ENCODE data around the gene AK9. TPM values are rescaled to one million over a fixed set of nuclear protein-coding genes. Genes with fewer than 3 reads are reported as not detected.
"Not testable (repeated sequence)": the region's sequence is repeated elsewhere in the genome, so short reads cannot be mapped to it uniquely, and the experiment has no call there.

AK9 gene
- total RNA-seq, 1 donor from 2014 or later: 10.4 TPM

DNA sequence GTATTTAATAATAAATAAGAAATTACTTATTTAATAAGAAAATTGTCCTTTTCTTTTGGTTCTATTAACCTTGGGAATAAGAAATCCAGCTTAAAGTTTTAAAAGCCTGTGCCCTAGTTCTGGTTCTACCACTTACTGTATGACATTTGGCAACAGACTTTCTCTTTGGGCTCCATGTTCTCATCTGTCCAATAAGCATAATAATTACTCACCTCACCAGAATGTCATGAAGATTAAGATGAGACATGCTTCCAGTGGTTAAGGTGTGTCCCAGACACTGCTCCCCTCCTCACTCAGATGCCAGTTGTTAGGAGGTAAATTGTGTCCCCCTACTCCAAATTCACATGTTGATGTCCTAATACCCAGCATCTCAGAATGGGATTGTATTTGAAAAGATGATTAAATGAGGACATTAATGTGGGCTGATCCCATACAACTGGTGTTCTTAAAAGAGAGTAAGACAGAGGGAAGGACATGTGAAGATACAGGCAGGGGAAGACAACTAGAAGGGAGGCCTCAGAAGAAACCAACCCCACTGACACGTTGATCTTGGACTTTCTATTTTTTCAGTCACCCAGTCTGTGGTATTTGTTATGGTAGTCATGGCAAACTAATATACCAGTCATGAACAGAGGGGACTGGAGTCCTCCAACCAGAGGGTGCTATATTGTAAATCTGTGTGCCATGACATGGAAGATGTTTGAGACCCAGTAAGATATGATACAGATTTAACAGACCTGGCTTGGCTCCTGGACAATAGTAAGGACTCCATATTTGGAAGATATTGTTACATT, 229.1 kb downstream of the AK9 start:
- DNase-seq (ENCODE audit: low read depth): no peak

DNA sequence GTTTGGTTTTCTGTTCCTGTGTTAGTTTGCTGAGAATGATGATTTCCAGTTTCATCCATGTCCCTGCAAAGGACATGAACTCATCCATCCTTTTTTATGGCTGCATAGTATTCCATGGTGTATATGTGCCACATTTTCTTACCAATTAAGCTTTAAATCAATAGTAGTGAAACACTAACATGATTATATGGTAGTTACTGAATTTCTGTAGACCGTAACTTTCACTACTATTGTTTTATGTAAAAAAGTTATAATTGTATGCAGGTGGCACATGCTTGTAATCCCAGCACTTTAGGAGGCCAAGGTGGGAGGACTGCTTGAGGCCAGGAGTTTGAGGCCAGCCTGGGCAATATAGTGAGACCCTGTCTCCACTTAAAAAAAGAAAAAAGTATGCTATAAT, 229.8 kb downstream of the AK9 start:
- not testable (repeated sequence) for DNase-seq (ENCODE audit: low read depth)

DNA sequence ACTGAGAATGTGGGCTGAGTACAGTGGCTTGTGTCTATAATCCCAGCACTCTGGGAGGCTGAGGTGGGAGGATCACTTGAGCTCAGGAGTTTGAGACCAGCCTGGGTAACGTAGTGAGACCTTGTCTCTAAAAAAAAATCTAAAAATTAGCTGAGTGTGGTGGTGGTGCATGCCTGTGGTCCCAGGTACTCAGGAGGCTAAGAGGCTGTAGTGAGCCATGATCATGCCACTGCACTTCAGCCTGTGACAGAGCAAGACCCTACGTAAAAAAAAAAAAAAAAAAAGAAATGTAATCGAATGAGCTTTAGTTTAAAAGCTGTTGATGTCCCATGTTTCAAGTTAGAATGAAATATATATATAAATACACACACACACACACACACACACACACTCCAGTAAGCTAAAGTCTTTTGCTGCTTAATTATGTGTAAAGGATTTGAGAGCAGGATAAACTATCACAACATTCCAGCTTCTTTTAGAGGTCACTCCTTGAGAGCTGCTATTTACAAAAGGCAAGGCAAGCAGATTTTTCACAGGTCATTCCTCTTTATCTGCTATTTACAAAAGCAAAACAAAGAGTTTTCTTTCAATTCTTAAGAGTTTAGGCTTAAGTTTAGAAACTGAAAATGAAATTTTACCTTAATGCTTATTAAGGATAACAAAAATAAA, 230.7 kb downstream of the AK9 start:
- DNase-seq (ENCODE audit: low read depth): no peak

DNA sequence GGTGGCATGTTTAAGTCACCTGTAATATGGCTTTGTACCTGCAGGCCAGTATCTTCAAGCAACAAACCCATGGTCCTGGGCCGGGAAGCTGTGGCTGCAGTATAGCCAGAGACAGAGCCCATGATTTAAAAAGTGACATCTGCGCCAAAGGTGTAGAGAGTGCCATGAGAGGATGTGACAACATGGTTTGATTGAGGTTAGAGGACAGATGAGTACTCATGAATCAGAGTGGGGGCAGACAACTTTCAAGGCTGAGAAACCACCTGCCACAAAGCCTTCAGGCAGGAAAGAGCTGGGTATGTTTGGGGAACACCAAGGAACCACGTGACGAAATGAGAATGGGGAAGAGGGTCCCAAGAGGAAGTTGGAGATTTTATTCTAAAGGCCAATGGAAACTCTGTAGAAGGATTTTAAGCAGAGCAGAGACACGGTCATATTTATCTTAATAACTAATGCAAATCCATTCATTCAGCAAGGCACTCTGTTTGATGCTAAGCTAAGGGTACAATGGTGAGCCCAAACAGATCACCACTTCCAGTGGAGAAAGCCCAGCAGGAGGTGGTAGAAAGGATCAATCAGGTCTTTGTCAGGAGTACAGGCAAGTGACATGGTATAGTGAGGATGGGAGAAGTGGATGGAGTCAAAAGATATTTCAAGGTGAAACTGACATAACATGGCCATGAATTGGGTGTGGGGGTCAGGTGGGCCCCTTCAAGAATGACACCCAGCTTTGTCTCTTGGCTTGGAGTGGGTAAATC, 232.0 kb downstream of the AK9 start:
- DNase-seq (ENCODE audit: low read depth): peak; percentile 71

DNA sequence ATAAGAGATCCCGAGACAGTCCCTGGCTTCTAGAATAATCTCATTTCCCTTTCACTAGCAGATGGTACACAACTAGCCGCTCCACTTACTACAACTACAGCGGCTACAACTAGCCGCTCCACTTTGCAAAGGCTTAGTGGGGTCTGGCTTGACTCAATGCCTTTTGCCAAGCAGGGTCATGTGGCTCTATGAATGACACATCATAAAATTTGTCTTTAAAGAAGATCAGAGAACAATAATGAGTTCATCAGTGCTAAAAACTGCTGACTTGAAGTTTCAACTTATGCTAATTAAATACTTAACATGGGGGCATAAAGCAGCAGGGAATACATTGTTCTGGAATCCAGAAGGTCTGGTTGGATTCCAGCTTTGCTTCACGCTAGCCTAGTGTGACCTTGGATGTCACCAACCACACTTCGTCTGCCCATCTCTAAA, 233.4 kb downstream of the AK9 start:
- peak; percentile 36 for DNase-seq (ENCODE audit: low read depth)

DNA sequence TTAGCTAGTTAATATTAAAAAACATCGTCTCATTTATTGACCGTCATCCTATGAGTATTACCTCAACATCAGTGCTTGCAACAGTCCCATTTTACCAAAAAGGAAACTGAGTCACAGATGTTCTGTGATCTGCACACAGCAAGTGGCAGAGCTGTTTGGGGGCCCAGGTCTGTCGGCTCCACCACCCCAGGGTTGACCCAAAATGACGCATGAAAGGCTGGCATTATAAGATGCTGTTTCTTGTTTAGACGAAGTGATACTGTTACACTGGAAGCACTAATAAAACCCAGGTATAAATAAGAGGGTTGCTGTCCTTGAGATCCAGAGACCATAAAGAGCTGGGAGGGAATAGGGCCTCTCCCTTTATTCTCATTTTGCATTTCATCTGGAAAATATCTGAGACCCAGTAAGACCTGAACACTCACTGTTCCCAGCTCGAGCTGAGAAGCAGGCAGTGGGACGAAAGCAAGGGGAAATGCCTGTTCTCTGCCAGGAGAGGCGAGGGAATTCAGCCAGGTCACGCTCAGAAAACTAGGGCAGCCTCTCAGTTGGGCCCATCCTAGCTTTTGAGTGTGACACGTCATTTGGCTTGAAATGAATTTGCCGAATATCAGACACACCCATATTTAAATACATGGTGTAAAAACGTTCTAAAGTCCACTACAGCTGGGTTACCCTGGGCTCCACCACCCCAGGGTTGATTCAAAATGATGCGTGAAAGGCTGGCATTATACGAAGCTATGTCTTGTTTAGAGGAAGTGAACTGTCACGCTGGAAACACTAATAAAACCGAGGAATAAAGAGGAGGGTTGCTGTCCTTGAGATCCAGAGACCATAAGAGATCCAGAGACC, 234.1 kb downstream of the AK9 start:
- peak; percentile 77 for DNase-seq (ENCODE audit: low read depth)

DNA sequence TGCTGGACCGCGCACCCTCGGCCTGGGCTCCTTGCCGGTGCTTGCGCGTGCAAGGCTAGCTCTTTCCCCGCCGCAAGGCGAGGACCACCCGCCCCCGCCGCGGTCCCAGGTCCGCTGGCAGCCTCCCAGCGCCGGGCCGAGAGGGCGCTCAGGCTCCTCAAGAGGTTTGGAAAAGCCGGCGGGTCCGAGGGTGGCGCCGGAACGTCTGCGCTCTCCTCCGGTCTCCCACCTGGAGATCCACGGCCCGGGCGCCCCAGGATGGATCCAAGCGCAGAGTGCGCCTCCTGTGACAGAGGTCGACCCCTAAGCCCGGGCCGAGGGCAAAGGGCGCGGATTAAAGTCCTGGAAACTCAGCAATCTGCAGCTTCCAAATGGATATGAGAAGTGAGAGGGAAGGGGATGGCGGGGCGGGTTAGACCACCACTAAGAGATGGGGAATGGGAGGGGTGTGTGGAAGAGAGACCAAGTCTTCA, 234.9 kb downstream of the AK9 start:
- no peak for DNase-seq (ENCODE audit: low read depth)

DNA sequence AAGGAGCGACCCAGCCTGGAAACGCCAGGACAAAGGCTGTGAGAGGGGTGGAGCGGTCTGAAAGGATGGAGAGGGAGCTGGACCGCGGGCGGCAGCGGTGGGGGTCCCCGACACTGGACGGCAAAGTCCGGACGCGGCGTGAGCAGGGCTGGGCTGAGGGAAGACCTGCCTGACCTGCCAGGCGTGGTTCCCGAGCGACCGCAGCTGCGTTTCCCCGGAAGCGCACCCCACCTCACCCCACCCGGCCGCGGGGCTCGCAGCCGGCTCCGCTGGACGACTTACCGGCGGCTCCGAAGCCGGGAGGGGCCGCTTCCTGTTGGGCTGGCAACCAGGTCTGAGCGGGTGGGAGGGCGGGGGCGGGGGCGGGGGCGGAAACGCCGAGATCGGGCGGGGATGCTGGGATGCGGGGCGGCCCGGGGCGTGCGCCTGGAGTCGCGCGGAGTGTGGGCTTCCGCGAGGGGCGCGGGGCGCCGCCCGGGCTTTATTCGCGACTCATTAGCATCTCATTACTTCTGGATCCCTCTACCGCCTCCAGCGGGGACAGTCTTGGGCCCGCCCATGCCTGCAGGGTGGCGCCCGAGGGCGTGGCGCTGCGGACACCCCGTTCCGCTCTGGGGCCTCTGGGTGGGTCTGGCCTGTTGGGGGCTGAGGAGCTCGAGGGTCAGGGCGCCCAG, 235.4 kb downstream of the AK9 start, which contains the start of gene MICAL1:
TSS of gene MICAL1 (minus strand) at position 336 of the 674 bp plus-strand sequence. CDS start 1,576 bp downstream, outside the sequence.
- peak; percentile 83 for DNase-seq (ENCODE audit: low read depth)

DNA sequence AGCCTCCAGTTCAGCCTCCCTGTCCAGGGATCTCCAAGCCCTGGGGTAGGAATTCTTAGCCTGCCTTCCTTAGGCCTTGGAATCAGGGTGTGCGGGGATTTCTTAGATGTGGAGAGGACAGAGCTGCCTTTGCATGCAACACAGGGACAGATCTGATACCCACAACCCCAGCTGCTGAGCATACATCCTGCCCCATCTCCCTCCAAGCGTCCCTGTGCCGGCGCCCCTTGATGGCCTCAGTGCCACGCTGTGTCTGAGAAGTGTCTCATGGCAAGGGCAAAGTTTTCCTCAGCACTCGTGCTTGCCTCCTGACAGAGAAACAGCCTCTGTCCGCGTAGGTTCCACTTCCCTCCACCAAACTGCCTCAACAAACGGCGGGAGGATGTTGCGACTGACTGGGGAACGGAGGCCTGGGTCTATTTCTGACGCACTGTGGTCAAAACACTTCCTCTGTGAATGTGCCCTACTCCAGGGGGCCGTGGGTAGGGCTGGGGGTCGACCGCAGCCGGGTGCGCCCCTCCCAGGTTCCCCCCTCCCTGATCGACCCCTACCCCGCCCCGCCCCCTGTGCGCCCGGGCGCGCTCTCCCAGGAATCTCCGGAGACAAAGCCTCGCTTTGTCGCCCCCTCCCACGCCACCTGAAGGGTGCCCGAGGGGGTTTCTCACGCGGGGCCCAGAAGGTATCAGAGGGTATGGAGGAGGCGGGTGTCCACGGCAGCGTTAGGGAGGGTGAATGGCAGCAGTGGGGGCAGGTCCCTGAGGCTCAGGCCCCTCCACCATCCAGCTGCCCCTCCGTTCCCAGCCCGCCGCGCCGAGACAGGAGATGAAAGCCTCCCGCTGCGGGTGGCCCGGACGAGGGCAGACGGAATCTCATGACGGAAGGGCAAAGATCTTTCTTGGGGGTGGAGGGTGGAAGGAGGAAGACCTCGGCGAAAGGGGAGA, 236.2 kb downstream of the AK9 start:
- peak; percentile 41 for DNase-seq (ENCODE audit: low read depth)

DNA sequence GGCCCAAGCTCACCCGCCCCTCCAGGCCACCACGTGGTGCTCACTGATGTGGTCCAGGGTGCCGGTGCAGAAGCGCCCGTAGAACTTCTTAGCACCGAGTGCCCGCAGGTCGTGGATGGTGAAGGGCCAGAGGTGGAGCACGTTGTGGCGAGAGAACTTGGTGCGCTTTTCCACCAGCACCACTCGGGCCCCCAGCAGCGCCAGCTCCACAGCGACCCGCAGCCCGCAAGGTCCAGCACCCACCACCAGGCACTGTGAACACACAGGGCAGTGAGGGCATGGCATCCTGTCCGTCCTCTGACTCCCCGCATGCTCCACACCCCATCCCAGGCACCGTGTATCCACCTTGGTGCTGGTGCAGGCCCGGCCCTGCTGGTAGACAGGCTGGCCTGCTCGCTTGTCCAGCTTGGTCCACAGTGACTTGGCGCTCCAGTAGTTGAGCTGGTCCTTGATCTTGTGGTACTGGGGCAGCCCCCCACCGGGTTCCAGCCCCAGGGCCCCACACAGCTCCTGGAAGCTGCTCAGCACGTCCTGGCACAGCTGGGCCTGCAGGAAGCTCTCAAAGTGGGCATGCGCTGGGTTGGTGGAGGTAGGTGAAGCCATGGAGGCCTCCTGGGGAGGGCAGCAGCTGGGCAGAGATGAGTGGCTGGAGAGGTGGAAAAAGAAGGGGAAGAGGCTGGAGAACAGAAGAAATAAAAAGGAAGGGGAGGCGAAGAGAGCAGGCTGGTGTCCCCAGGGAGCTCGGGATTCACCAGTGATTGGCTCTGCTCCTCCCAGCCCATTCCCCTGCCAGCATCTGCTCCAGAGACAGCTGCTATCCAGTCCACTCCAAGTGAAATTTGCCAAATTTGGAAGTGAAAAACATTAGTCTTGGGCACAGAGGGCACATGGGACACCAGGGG, 237.2 kb downstream of the AK9 start:
- peak; percentile 96 for DNase-seq (ENCODE audit: low read depth)

DNA sequence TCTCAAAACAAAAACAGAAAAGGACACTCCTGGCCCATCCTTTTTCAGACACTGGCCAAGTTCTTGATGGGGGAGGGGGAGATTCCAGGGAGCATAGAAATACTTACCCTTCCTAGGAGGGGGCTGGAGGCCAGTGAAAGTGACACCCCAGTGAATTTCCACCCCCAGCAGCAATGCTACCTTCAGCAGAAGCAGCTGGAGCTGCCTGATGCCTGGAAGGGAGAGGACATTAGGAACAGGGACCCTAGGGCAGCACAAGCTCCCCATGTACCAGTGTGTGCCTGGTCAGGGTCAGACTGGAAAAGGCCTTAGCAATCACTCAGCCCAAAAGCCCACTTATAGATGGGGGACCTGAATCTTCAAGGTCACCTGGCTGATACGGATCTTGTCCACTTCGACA, 237.8 kb downstream of the AK9 start:
- no peak for DNase-seq (ENCODE audit: low read depth)

DNA sequence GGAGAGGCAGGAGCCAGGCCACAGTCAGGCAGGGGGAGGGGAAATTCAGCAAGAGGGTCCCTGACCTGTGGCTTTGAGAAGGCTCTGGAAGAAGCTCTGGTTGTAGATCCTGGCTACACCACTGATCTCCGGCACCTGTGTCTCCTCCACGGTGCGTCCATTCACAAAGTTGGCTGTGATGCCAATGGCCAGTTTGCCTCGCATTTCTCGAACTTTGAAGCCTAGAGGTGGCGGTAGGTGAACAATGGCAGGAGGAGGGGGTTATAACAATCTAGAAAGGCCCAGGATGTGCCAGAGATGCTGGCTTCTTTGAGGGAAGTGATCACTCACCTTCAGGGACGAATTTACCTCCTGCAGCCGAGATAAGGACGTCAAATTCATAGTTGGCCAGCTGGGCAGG, 238.8 kb downstream of the AK9 start:
- no peak for DNase-seq (ENCODE audit: low read depth)

DNA sequence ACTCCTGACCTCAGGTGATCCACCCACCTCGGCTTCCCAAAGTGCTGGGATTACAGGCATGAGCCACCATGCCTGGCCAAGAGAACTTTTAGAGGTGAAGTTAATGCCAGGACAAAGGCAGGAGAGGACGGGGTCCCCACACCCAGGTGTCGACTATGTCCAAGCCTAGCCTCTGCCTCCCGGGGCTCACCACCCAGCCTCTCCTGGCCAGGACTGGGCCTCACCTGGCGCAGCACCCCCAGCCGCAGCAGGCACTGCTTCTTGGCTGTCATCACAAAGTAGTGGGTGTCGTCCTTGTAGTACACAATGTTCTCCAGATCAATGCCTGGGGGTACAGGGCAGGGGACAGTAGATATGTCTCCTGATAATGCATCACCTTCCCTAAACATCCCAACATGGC, 239.6 kb downstream of the AK9 start:
- DNase-seq (ENCODE audit: low read depth): no peak

DNA sequence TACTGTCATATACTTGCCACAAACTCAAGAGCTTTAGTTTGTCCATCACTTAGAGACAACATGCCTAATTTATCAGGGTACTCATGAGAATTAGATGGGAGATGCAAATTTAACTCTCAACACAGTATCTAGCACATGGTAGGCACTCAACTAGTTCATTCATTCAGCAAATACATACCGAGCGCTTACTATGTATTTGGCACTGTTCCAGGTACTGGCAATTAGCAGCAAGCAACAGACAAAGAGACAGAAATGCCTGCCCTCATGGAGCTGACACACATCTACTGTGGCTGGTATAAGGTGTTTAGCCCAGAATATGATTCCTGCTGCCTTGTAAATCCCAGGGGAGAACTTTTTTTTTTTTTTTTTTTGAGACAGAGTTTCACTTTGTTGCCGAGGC, 240.2 kb downstream of the AK9 start:
- DNase-seq (ENCODE audit: low read depth): no peak

DNA sequence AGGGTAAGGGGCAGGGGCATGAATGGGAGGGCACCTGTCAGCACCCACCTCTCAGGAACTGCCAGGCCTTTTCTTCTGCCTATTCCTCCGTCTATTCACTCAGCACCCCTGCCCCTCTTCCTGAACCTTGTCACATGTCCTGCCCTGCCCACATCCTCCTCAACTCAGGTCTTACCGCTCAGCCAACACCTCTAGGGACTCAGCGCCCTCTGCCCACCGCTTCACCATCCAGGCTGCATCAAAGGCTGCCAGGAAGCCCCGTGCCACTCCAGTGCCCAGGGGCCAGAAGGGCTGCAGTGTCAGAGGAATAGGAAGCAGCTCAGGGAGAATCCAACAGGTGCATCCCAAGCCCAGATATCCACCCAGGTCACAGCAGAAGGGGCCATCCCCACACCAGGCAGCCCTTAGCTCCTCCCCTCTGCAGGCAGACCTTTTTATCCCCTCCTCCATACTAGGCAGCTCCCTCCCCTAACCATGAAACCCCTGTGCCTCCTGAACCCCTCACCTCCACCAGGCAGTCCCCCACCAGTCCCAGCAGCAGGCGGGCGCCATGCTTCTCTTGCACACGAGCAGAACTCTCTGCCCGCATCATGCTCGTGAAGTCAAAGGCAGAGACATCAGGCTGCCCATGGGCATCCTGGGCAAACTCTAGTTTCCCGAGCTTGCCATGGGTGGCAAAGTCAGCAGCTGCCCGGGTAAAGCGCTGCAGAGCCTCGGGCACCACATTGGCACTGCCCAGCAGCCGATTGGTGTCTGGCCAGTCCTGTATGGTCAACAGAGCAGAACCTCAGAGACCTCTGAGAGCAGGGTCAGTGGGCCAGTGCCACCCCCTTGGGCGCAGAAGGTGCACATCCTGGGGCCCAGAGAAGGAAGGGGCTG, 241.0 kb downstream of the AK9 start:
- DNase-seq (ENCODE audit: low read depth): no peak

DNA sequence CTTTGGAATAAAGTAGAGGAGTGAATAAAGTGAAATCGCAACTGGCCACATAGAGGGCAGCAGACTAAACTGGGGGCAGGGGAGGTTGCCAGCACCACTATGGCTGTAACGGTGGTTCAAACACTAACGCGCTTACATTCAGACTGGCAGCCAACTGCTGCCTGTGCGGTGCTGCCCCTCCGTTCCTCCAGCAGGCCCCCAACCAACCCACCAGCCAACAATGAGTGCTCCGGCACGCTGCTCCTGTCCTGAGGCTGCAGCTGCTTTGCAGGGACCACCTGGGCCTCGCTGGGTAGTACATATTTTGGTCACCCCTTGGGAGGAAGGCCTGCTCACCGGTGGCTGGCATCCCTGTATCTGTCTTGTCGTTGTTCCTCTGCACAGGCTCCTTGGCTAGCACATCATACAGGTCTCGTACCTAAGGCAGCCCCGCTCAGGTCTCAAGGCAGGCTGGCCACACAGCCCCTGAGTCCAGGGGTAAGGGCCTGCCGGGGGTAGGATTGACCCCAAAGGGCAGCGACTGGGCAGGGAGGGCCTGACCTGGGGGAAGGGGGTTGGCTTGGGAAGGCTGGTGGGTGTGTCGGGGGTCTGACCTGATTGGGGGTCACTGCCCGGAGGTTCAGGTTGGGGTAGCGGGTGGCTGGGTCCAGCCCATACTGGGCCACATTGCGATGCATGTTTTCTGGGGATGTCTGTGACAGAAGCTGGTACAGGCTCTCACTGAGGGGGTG, 241.8 kb downstream of the AK9 start:
- no peak for DNase-seq (ENCODE audit: low read depth)
